Raji (cell line): ENCODE measurements around the gene SND1.

Experiments used
- POLR2A ChIP-seq: IDR thresholded peaks from 2 replicates; pipeline ENCODE4 v1.6.1; 2011; ENCODE audit warnings: low read depth, low read length, control low read depth; ENCODE audit not compliant: insufficient read depth

Gene SND1

GRCh38 chr7:127704211-127704610 lies 52.2 kb downstream of the SND1 start:
- TF ChIP-seq POLR2A: no peak

DNA sequence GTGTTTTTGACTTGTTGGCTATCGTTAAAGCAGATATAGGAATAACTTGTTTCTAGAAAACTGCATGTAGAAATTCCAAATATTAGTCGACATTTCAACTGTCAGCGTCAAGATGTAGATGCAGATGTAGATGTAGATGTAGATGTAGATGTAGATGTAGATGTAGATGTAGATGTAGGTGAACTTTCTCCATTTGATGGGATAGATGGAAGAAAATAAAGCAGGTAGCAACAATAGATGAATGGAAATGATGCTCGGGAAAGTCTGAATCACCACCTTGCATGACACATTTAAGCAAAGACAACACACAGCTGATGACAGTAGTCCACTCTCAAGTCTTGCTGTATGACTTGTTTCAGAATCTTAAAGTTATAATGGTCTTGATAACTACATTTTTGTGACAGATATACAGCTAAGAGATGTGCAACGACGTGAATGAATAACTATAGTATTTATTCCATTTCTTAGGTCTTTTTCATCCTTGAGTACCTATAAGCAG lies 53.5 kb downstream of the SND1 start:
- TF ChIP-seq POLR2A: no peak

GRCh38 chr7:127706766-127707165 lies 54.8 kb downstream of the SND1 start:
- TF ChIP-seq POLR2A: no peak

GRCh38 chr7:127708201-127708600 lies 56.2 kb downstream of the SND1 start:
- no peak for TF ChIP-seq POLR2A

GRCh38 chr7:127708788-127709187 lies 56.8 kb downstream of the SND1 start:
- TF ChIP-seq POLR2A: no peak

DNA sequence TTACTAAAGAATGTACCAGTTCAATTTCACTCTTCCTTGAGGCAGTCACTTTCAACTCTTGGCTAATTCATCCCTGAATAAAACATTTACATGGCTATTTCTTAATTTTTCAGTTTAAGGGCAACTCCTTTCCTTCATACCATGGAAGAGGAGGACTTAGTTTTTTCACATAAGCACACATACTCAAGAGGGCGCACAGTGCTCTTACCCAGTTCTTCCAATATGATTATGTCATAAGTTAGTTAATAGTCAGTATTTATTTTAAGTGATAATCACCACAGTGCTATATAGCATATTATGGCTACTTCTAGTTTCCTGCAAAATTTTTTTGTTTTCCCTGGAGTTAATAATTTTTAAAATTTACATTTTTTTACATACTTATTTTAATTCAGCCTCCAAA lies 58.6 kb downstream of the SND1 start:
- no peak for TF ChIP-seq POLR2A

GRCh38 chr7:127711872-127712271 lies 59.9 kb downstream of the SND1 start:
- TF ChIP-seq POLR2A: no peak

DNA sequence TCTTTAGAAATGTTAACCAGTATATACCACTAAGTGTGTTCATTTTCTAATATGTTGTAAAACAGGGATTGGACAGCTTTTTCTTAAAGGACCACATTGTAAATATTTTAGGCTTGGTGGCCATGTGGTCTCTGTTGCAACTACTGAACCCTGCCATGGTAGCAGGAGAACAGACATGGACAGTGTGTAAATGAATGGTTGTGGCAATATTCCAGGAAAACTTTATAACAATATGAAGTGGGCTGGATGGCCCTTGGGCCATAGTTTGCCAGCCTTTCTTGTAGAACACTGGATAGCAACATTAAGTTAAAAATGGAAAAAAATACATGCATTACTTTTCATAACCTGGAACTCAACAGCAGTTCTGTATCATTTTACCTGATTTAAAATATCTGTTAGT lies 61.0 kb downstream of the SND1 start:
- TF ChIP-seq POLR2A: no peak

DNA sequence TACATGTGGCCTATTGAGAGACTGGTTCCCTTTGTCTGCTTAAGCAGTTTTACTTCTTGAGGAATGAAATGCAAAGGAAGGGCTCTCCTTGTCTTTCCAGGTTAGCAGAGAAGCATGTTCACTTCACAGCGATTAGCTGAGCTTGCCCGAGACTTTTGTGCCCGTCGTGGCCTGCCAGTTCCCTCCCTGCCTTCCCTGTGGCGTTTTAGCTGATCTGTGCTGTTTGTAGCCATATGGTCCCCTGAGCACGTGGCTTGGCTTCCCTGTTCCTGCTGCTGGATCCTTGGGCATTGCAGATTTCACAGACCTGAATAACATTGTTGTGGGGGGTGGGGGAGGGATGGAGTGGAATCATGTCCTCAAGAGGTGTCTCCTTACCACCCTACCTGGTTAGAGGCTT lies 61.8 kb downstream of the SND1 start:
- no peak for TF ChIP-seq POLR2A

GRCh38 chr7:127715272-127715671 lies 63.3 kb downstream of the SND1 start:
- no peak for TF ChIP-seq POLR2A

- no peak for TF ChIP-seq POLR2A
These were observed 63.9 kb downstream of the SND1 start for GRCh38 chr7:127715901-127716300.

- no peak for TF ChIP-seq POLR2A
These were observed 65.7 kb downstream of the SND1 start for GRCh38 chr7:127717502-127718339.

DNA sequence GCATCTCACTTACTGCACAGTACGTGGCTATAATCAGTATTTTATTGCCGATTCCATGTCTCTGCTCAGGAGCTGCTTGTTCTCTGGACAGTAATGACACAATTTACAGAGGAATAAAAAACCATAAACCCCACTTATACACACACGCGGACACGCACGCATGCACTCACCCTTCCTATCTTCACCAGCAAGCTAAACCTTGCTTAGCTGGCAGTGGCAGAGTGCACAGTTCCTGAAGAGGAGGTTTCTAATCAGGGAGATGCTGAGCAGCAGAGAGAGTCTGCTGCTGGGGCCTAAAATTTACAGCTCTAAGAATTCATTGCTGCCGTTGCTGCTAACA lies 66.3 kb downstream of the SND1 start:
- TF ChIP-seq POLR2A: no peak

GRCh38 chr7:127726476-127726875 lies 74.5 kb downstream of the SND1 start:
- TF ChIP-seq POLR2A: no peak

DNA sequence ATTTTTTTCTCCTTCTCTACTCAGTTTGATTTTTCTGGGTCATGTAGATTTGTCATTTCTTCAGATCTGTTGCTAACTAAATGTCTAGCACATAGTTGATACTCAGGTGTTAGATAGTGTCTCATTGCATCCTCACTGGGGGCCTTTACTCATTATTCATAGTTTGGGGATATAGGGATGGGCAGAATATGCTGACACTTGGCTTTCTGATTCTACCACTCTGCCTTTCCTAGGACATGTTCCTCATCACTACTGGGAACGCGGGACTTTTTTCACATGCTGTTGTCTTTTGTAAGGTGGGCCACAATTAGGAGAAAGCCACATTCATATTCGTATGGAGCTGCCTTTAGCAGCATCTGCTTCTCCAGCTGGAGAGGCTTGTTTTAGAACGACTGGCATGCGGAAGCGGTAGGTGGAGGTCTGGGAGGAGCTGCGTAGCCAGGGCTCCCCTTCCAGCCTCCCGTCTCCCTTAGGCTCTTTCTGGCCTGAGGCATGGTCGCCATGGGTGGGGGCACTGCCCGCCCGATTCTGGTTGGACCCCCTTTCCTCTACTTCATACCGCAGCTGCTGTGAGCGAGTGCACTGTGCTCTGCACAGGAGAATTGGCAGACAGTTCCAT lies 78.8 kb downstream of the SND1 start:
- TF ChIP-seq POLR2A: no peak

DNA sequence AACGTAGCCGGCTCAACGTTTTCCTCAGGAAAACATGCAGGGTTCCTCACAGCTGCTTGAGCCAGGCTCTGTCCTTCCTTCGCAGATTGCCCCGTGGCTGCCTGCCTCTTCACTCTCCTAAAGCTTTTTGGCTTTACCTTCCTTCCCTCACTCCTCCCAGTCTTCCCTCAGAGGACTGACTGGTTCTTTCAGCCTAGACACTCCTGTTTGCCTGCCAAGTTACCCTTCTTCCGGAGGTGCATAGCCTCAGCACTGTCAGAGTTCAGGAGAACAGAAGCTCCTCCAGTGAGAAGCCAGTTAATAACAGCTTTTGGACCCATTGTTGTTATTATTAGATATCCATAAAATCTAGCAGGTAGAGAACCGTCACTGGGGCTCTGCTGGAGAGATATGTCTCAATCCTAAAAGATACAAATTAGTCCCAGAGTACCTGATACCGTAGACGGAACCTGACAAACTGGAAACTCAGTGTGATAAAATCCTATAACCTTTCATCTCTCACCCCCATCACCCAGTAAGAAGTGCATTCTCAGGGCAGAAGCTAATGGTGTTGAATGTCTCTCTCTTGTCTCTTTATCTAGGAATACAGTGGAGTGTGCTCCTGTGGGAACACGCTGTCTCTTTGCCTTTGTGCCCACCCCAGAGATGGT lies 79.6 kb downstream of the SND1 start:
- no peak for TF ChIP-seq POLR2A
